HepG2 (cell line): ENCODE data around the gene GDI1. TPM values are rescaled to one million over a fixed set of nuclear protein-coding genes. Genes with fewer than 3 reads are reported as not detected.

ENCODE experiments used
- ATAC-seq: fragments of 200-7000 bp; cut with Tn5 transposase; 3 replicates; pipeline ENCODE4 v1.9.1; 2020; ENCODE audit warnings: mild to moderate bottlenecking, moderate library complexity
- BruUV-seq: library from RNA; stranded (reverse); fragments of 400-500 nt; replicated peaks from 2 replicates; lab custom pipeline; 2021; lab: Mats Ljungman, UMichigan
- CTCF ChIA-PET: fragments of 300-600 bp; formaldehyde crosslinking; extraction: SDS; loops from one replicate; lab custom pipeline; 2021; ENCODE audit warnings: low total read pairs, inconsistent platforms, low intra/inter-chr PET ratio; lab: Yijun Ruan, JAX
- POLR2A ChIA-PET: fragments of 350-600 bp; sonication (Branson Sonifier 250); formaldehyde crosslinking; loops from one replicate; lab custom pipeline; 2020; ENCODE audit warnings: antibody characterized with exemption, inconsistent platforms; lab: Yijun Ruan, JAX
- DNase-seq: peaks from one replicate; pipeline ENCODE4 v3.0.0-alpha.2; 2015; ENCODE audit warnings: low spot score
- FAIRE-seq: peaks from 3 replicates; lab custom pipeline; 2011; peaks lifted over from hg19 to GRCh38; lab: Jason Lieb, UNC
- H2AFZ ChIP-seq: one replicate; pipeline ENCODE4 v1.6.1; 2011; ENCODE audit warnings: low read length, inconsistent platforms
- H3K27ac ChIP-seq: fragments of 300-600 bp; 3 replicates; pipeline ENCODE4 v1.8.0; 2011; ENCODE audit warnings: mixed run types, mild to moderate bottlenecking, mixed read lengths, low read length, inconsistent platforms; ENCODE audit not compliant: insufficient read depth; ENCODE audit errors: extremely low read length
- H3K27me3 ChIP-seq, 2 experiments: fragments of 200-600 bp in 1 of 2; 2 replicates in 1 of 2; 3 replicates in 1 of 2; pipeline versions ENCODE4 v1.6.0 to v1.8.0; 2011; ENCODE audit warnings: low read length in 2 of 2, mild to moderate bottlenecking in 2 of 2, moderate library complexity in 2 of 2, inconsistent platforms in 1 of 2; ENCODE audit not compliant: insufficient read depth in 2 of 2, control insufficient read depth in 1 of 2
- H3K36me3 ChIP-seq, 2 experiments: fragments of 200-600 bp in 1 of 2; replicated peaks in 1 of 2; 2 replicates in 1 of 2; 3 replicates in 1 of 2; pipeline versions ENCODE4 v1.5.1 to v1.8.0; 2011; ENCODE audit warnings: low read length in 2 of 2, inconsistent platforms in 1 of 2; ENCODE audit not compliant: insufficient read depth in 2 of 2, control insufficient read depth in 1 of 2
- H3K4me1 ChIP-seq: 2 replicates; pipeline ENCODE4 v1.5.1; 2012; ENCODE audit warnings: low read length, inconsistent platforms; ENCODE audit not compliant: insufficient read depth
- H3K4me2 ChIP-seq: 2 replicates; pipeline ENCODE4 v1.6.0; 2011; ENCODE audit warnings: low read depth, low read length, inconsistent platforms
- H3K4me3 ChIP-seq, 3 experiments: fragments of 200-600 bp in 1 of 3; sonication (generic), shearing (Covaris generic) in 1 of 3; replicated peaks in 1 of 3; 2 replicates each; pipeline ENCODE4 v1.5.1; 2011 to 2016; ENCODE audit warnings: low read length in 3 of 3, inconsistent platforms in 2 of 3, low read depth in 2 of 3, mild to moderate bottlenecking in 2 of 3, control low read depth in 1 of 3, mixed read lengths in 1 of 3; ENCODE audit not compliant: insufficient read depth in 1 of 3
- H3K79me2 ChIP-seq: one replicate; pipeline ENCODE4 v1.6.1; 2011; ENCODE audit warnings: low read length, inconsistent platforms; ENCODE audit not compliant: insufficient read depth
- H3K9ac ChIP-seq: 2 replicates; pipeline ENCODE4 v1.6.0; 2011; ENCODE audit warnings: mild to moderate bottlenecking, low read depth, low read length, inconsistent platforms; ENCODE audit not compliant: insufficient read depth
- H3K9me3 ChIP-seq: 2 replicates; pipeline ENCODE4 v1.5.1; 2012; ENCODE audit warnings: mild to moderate bottlenecking, low read length
- H4K20me1 ChIP-seq: 2 replicates; pipeline ENCODE4 v1.6.0; 2011; ENCODE audit warnings: inconsistent platforms, mild to moderate bottlenecking, low read length, moderate library complexity; ENCODE audit not compliant: insufficient read depth
- CCDC6 ChIP-seq: sonication (generic); formaldehyde crosslinking; IDR thresholded peaks from 2 replicates; pipeline ENCODE4 v1.8.1; 2022; ENCODE audit warnings: mild to moderate bottlenecking, missing genetic modification reagents, moderate library complexity
- HMGA1 ChIP-seq: sonication (generic); formaldehyde crosslinking; conservative IDR thresholded peaks from 2 replicates; pipeline ENCODE4 v1.4.0; 2020; ENCODE audit warnings: missing genetic modification reagents
- NR2F2 ChIP-seq: IDR thresholded peaks from 2 replicates; pipeline ENCODE4 v1.6.1; 2012; ENCODE audit warnings: low read depth, inconsistent platforms, borderline replicate concordance
- SMYD3 ChIP-seq: sonication (generic); formaldehyde crosslinking; IDR thresholded peaks from 2 replicates; pipeline ENCODE4 v1.8.1; 2023; ENCODE audit warnings: mild to moderate bottlenecking, missing genetic modification reagents
- ZBTB2 ChIP-seq: sonication (generic); formaldehyde crosslinking; IDR thresholded peaks from 2 replicates; pipeline ENCODE4 v1.8.0; 2022; ENCODE audit warnings: low read depth, missing genetic modification reagents
- ZNF124 ChIP-seq: sonication (generic); formaldehyde crosslinking; IDR thresholded peaks from 2 replicates; pipeline ENCODE4 v1.4.0; 2020; ENCODE audit warnings: missing genetic modification reagents
- ZNF7 ChIP-seq: IDR thresholded peaks from 2 replicates; pipeline ENCODE4 v1.6.1; 2016; ENCODE audit warnings: missing biosample characterization, missing genetic modification reagents
- WGBS: methylation state at CpG from one replicate; pipeline ENCODE4 v1.1.6; 2017; ENCODE audit warnings: low lambda C conversion rate; 5-methylcytosine and 5-hydroxymethylcytosine counted together
- in situ Hi-C: cut with HindIII; loops from 2 replicates; pipeline ENCODE4 v1.10.0; 2017; ENCODE audit warnings: low pct_unique_long_range_greater_than_20kb; ENCODE audit not compliant: extremely low pct_ligation_motif_present
- intact Hi-C: fragments of 100-400 bp; cut with micrococcal nuclease; formaldehyde crosslinking; loops from one replicate; pipeline ENCODE4 v1.10.0; 2022; ENCODE audit not compliant: unreplicated experiment
- polyA plus RNA-seq, 8 experiments: library from polyadenylated mRNA; depleted of rRNA in 3 of 8; stranded (reverse) in 7 of 8; unstranded in 1 of 8; fragments of >200 nt; fragmentation: Illumina TruSeq in 4 of 8; extraction: Trizol in 4 of 8; gene quantifications; 2 replicates each; pipeline versions ENCODE4 v1.2.1 to v1.2.3, GENCODE V29; 2011 to 2016; ENCODE audit warnings: low read depth in 4 of 8, missing spikeins in 1 of 8, mixed read lengths in 1 of 8; ENCODE audit not compliant: insufficient read depth in 1 of 8
- total RNA-seq, 5 experiments: library from RNA; depleted of rRNA; stranded (reverse); fragments of >200 nt; fragmentation: Illumina TruSeq; extraction: Trizol; gene quantifications; 2 replicates each; pipeline ENCODE4 v1.2.3, GENCODE V29; 2016; ENCODE audit warnings: low read depth in 1 of 5

Gene GDI1
- total and polyA plus RNA-seq, 2 of the 13 experiments (the other 11 are each of a cell fraction or from before 2014, with no cell fraction given): 17.4 to 105 TPM

DNA sequence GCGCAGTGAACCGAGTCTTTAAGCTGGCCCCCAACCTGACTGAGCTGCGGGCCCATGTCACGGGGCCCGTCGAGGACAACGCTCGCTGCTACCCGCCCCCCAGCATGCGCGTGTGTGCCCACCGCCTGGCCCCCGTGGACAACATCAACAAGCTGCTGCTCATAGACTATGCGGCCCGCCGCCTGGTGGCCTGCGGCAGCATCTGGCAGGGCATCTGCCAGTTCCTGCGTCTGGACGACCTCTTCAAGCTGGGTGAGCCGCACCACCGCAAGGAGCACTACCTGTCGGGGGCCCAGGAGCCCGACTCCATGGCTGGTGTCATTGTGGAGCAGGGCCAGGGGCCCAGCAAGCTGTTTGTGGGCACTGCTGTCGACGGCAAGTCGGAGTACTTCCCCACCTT, 23.4 kb downstream of the GDI1 start (continued):
- no peak for TF ChIP-seq NR2F2
- no peak for TF ChIP-seq SMYD3 (CRISPR knock-in tag)

DNA sequence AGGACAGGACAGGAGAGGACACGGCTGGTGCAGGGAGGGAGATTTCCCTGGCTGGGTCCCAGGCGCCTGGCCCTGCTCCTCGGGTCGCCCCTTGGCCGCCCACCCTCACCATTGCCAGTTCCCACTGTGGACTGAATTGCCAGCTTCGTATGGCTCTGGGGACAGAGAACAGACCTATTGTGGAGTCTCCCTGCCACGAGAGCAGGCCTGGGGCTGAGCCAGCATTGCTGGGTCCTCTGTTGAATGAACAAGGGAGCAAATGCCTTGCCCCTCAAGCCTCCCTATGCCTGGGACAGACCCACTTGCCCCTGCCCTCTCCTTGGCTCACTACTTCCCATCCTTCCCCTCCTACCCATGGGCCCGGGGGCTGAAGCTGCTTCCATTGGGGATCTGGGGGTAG, 25.4 kb downstream of the GDI1 start:
- H3K9me3 ChIP-seq: no peaks in the 10 kb centered on the region
- DNase-seq (no peak), FAIRE-seq (no peak), ATAC-seq (no peak)
- no peak overlapping the region for H3K9ac ChIP-seq
- intact Hi-C loops (no loop called here), in situ Hi-C loops (no loop called here)
- peaks cover 9% of the 10 kb centered on the region for H3K79me2 ChIP-seq
- POLR2A ChIA-PET: no interaction called here
- 93% methylated on average over 2 of the region's 8 CpGs for WGBS
- H2AFZ ChIP-seq: no peak overlapping the region
- no peaks in the 10 kb centered on the region for H3K27me3 ChIP-seq
- H3K27ac ChIP-seq: no peak overlapping the region
- BruUV-seq: no TSS peak
- CTCF ChIA-PET: no interaction called here
- 0 out of 2 replicates have a peak, but pooled peaks cover 4% of the 10 kb centered on the region for H3K4me1 ChIP-seq
- H4K20me1 ChIP-seq: no peaks in the 10 kb centered on the region
- H3K36me3 ChIP-seq: peaks cover 3 to 5% of the 10 kb centered on the region in 2 experiments; a peak in 3 of 5 replicates
- H3K4me3 ChIP-seq: no peak overlapping the region
- H3K4me2 ChIP-seq: no peak overlapping the region
- TF ChIP-seq CCDC6 (CRISPR knock-in tag): no peak
- TF ChIP-seq HMGA1 (CRISPR knock-in tag): no peak
- TF ChIP-seq ZBTB2 (CRISPR knock-in tag): no peak
- no peak for TF ChIP-seq ZNF7 (CRISPR knock-in tag)
- no peak for TF ChIP-seq ZNF124 (CRISPR knock-in tag)
- TF ChIP-seq, all 625 proteins: peak for 0
